ENCODE results near the gene ZNF23.
A peak's percentile ranks its signal among the peaks of the same experiment; 100 is the strongest.
"Not testable (repeated sequence)": the region's sequence is repeated elsewhere in the genome, so short reads cannot be mapped to it uniquely, and the experiment has no call there.

The ZNF23 gene

DNA sequence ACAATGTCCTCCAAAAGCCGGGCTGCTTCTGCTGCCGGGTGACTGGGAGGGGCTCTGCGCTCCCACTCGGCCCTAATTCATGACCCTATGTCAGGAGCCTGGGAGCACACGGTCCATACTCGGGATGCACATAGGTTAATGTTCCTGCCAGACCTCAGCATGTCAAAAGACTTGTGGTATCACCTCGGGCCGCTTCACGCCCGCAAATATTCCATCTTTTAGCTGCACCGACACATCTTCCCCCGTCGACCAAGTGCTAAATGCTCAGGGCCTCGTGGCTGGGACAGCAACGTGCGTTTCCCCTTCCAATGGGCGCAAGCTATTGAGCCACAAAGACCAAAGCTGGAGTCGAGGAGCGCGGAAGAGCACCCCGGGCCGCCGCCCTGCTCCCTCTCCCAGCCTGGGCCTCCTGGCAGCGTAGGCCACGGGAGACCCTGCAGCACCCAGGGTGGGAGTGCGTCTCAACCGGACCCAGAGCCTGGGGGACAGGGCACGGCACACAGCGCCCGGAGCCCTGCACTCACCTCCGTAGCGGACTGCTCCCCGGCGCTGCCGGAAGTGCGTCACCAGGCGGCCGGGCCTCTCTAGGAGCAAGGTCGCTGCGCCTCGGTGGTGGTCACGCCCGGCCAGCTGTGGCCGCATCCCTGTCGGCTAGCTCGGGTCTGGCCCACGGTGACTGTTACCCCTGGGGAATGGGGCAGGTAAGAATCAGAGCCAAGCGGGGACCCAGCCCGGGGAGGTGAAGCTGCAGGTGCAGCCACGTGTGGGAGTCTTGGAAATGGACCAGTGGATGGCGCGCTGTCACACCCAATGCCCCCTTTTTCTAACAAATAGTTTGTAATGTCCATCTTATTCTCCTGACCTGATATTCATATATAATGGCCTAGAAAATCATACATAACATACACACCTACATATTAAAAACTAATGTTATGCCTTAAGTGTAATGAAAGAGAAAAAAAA, at the start of gene ZNF23:
Gene ZNF23 (minus strand): TSS at position 562 of the 963 bp plus-strand sequence. CDS start 5,451 bp downstream, outside the sequence.
- peak; percentile 80 for DNase-seq

DNA sequence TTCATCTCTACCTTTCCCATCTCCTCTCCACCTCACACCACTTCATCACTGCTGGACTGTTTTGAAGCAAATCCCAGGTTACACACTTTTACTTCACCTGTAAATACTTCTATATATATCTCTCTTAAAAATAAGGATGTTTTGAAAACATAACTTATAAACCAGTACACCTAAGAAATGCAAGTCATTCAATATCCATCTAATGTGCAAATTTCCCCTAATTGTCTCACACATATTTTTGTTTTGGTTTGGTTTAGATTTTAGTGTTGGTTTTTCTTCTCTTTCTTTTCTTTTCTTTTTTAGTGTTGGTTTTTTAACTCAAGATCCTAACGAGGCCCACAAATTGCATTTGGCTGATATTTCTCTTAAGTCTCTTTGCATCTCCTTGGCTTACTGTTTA, 45.0 kb upstream of the ZNF23 start:
- no peak for DNase-seq

DNA sequence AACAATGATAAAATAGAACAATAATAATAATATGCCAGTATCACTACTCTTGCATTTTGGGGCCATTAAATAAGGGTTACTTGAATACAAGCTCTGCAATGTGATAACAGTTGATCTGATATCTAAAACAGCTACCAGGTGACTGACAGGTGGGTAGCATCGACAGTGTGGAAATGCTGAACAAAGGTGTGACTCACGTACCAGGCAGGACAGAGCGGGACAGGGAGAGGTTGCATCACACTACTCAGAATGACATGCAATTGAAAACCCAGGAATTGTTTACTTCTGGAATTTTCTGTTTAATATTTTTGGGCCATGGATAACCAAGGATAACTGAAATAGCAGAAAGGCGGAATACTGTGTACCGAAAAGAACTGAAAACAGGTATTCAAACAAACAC, 42.9 kb upstream of the ZNF23 start:
- DNase-seq, result no peak

DNA sequence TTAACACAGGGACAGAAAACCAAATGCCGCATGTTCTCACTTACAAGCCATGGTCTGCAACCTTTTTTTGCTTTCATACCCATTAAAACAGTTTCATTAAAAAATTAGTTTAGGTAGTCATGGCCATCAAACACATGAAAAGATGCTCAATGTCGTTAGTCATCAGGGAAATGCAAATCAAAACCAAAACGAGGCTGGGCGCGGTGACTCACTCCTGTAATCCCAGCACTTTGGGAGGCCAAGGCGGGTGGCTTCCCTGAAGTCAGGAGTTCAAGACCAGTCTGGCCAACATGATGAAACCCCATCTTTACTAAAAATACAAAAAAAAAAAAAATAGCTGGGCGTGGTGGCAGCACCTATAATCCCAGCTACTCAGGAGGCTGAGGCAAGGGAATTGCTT, 42.0 kb upstream of the ZNF23 start:
- not testable (repeated sequence) for DNase-seq

- DNase-seq, result peak; percentile 0
Measured at GRCh38 chr16:71501547-71501946, 39.5 kb upstream of the ZNF23 start.

DNA sequence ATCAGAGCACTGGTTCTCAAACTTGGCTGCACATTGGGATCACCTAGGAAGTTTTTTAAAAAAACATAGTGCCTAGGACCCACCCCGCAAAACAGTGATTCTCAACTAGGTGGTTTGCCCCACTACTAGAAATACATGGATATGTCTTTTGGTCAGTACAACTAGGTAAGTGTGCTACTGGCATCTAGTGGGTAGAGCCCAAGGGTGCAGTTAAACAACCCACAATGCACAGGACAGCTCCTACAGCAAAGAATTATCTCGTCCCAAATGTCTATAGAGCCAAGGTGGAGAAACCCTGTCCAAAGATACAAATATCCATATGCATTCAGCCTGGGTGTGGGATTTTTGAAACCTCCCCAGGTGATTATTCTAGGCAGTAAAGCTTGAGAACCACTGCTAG, 38.9 kb upstream of the ZNF23 start:
- no peak for DNase-seq

GRCh38 chr16:71499775-71500364, 37.8 kb upstream of the ZNF23 start:
- DNase-seq, result peak; percentile 54

- DNase-seq, result no peak
Measured at GRCh38 chr16:71498031-71498430, 36.0 kb upstream of the ZNF23 start.

DNA sequence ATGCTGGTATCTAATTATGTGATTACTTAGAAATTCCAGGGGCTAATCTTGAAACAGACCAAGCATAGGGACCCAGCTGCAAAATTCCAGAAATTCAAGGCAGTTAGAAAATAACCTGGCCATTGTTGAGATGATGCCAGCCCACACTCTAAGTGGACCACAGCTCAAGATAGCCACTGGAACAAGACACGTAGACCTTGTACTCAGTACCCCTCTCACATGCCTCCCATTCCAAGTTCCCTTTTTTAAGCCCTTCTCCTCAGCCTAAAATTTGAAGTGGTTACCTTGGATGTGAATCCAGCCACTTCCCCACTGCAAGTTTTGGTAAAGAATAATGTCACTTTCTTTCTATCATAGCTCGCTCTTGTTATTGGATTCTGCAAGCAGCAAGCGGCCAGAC, 31.2 kb upstream of the ZNF23 start:
- no peak for DNase-seq

GRCh38 chr16:71492786-71493185, 30.7 kb upstream of the ZNF23 start:
- DNase-seq, result no peak

GRCh38 chr16:71491054-71491453, 29.0 kb upstream of the ZNF23 start:
- no peak for DNase-seq

- no peak for DNase-seq
Measured at GRCh38 chr16:71490361-71490760, 28.3 kb upstream of the ZNF23 start.

DNA sequence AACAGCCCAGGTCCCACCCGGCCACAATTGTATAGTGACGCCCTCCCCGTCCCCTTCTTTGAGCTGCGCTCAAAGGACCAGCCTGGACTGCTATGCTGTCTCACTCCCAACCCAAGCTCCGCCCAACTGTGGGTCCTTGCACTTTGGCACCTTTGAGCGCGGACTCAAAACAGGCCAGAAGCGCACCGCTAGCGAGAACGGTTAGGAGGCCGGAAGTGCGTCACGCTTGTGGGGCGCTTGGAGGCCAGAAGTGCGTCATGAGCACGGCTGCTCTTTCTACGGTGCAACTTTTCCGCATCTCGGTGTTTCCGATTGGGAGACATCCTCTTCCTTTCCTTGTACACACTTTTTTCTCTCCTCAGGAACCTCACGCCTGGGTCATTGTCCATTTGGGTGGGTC, 27.1 kb upstream of the ZNF23 start, which contains the start of gene ZNF19:
Gene ZNF19 (minus strand): TSS at position 203 of the 400 bp plus-strand sequence. CDS start 7,210 bp downstream, outside the sequence.
- DNase-seq, result no peak

DNA sequence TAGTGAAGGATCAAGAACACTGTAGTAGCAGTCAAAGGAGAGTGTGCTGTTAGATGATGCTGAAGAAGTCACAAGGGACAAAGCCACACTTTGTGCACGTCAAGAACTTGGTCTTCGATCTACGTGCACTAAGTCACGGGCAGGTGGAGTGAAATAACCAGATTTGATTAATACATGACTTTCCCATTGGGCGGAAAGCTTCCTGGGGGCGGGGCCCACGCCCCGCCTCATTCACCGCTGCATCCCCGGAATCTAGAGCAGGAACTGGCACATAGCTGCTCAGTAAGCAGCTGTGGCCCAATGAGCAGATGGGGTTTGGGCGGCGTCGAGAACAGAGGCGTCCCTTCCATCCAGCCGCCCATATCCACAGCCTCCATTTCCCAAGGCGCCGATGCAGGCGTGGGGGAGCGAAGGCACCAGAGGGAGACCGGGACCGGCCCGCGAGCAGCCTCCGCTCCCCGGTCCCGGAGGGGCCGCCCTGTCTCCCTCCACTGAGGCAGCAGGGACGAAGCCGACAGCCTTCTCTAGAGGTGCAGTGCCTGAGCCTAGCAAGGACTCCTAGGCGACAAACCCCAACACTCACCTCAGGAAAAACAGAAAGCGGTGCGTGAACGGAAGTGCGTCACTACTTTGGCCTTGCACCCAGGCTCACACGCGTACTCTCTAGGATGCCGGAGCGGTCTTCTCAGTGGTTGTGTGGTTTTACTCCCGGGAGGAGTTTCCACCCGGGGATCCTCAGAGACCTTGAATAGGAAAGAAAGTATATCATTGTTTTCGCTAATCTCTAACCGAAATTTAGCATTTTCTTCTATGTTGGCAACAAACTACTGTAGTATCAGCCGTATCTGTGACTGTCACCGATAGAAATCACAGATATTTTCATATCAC, 22.2 kb upstream of the ZNF23 start:
- DNase-seq, result peak; percentile 89

DNA sequence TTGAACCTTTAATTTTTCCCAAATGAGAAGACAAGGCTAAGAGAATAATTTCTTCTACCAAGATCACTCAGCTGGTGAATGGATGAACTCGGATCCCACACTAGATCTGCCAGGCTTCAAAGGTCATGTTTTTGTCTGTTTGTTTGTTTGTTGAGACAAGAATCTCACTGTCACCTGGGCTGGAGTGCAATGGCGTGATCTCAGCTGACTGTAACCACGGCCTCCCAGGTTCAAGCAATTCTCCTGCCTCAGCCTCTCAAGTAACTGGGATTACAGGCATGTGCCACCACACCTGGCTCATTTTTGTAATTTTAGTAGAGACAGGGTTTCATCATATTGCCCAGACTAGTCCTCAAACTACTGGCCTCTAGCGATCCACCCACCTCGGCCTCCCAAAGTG, 20.5 kb upstream of the ZNF23 start:
- no peak for DNase-seq

GRCh38 chr16:71480956-71481355, 18.9 kb upstream of the ZNF23 start:
- no peak for DNase-seq

GRCh38 chr16:71479420-71479819, 17.4 kb upstream of the ZNF23 start:
- DNase-seq, result peak; percentile 24

DNA sequence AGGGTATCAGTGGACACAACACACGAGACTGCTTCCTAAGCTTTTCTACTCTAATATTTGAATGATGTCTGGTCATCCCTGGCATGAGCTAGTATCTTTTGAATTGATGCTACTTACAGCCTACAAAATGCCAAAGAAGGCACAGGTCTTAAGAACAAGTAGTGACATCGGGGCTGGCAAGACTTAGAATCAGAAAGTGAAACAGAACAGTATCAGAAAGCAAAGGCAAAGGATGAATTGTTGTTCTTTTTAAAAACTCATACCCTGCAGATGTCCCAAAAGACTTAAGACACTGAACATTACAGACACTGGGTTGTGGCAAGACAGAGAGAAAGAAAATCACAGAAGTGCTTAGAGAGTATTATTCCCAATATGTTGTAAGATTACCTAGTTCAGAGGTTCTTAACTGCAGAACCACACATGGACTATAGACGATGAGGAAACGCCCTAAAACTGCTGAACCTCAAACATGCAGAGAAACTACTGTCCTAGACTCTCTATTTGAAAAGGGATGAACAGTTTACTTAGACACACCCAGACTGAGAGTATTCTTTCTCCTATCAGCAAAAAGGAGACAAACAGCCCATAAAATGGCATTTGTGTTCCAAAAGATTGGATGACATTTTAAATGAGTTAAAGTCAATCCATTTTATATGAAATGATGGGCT, 14.5 kb upstream of the ZNF23 start:
- DNase-seq, result no peak

DNA sequence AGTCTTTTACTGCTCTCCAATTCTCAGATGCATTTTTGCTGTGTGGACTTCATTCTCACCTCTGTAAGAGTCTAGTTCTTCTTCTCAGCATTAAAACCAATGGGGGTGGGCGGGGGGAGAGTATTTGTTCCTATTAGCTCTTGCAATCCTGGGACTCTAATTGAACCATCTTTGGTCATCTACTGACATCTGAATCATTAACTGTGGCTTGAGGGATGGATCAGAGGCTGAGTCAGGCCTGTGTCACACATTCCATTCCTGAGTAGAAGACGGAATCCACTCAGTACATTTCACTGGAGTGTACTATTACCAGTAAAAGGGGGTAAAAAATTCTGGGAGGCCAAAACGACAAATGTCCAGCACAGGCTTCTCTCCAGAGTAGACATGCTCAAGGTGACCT, 12.8 kb upstream of the ZNF23 start:
- no peak for DNase-seq

- no peak for DNase-seq
Measured at GRCh38 chr16:71473891-71474290, 11.8 kb upstream of the ZNF23 start.

DNA sequence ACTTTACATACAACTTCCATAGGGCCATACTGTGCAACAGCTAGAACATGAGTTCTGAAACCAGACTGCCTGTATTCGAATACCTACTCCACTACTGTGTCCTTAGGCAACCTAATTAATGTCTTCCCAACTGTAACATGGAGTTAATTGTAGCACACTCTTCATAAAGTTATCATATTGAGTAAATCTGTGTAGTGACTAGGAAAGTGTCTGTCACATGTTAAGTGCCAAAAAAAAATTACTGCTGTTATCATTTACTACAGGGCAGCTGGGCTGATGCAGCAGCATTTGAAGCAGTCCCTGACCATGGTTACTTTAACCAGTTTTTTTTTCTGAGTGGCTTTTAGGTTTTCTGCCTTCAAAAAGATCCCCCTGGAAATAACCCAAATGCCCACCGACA, 10.9 kb upstream of the ZNF23 start:
- DNase-seq, result no peak

DNA sequence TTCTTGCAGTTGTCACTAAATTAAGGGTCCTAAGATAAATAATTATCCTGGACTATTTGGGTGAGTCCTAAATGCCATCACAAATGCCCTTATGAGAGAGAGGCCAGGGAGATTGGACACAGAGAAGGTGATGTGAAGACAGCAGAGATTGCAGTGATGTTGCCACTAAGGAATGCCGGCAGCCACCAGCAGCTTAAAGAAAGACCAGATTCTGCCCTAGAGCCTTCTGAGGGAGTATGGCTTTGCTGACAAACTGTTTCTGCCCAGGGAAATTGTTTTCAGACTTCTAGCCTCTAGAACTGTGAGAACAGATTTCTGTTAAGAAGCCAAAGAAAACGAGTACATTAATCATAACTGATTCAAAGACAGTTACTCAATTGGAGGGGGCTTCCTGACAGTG, 10.0 kb upstream of the ZNF23 start:
- DNase-seq, result no peak

DNA sequence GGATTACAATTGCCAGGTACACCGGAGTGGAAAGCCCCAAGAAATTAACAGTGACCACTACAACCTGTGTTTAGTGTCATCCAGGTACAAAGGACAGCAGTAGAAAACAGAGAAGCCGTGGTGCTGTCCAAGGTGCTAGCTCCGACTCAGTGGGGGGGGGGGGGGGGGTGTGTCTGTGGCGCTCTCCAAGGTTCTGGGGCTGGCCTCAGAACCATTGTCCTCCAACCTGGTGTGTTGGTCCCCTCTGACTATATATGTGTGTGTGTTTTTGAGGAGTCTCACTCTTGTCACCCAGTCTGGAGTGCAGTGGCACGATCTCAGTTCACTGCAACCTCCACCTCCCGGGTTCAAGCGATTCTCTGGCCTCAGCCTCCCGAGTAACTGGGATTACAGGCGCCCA, 5.8 kb upstream of the ZNF23 start:
- DNase-seq, result no peak
